ENCODE measurements around the gene GRM3.

GRM3 gene

DNA sequence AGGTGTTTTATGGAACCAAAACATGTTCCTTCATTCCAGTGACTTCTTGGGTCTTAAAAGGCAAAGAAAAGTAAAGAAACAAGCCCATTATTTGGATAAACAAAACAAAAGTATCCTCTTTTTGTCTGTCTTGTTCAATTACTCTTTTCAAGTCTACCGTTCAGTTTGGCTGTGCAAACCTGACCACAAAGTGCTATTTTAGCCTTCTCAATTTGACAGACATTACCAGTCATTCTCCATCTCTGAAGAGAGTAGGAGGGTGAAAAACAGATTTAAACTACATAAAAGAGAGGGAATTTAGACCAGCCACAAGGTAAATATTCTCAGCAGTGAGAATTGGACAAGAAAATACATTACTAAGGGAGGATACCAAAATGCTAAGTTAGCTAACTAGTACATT lies 145.2 kb downstream of the GRM3 start:
- no peak for DNase-seq (ENCODE audit: low spot score)

DNA sequence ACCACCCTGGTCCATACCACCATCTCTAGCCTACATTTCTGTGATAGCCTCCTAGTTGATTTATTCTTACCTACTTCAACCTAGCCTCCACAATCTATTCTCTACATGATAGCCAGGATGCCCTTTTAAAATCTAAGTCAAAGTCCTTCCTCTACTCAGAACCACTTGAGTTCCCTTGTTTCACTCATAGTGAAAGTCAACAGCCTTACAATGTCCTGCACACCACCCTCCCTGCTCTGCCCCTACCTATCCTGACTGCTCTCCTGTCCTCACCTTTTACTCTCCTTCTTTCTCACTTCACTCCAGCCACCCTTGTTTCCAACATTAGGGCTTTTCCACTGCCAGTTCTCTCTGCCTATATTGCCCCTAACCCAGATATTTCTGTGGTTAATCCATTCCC lies 146.7 kb downstream of the GRM3 start:
- DNase-seq (ENCODE audit: low spot score): no peak

DNA sequence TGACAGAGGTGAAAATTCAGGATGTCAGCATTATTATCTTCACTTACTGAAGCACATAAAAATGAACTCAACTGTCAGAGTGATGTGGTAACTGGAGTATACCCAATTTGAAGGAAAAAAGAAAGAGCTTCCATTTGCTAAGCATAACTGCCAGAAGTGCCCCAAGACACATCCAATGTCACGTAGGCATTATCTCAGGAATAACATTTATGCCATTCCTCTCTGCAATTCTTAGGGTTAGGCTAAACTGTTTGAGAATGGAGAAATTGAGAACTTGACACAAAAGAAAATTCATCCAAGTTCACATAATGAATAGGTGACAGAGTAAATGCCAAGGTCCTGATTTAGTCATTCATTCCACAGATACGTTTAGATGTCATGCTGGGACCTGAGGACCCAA lies 148.6 kb downstream of the GRM3 start:
- DNase-seq (ENCODE audit: low spot score): no peak

DNA sequence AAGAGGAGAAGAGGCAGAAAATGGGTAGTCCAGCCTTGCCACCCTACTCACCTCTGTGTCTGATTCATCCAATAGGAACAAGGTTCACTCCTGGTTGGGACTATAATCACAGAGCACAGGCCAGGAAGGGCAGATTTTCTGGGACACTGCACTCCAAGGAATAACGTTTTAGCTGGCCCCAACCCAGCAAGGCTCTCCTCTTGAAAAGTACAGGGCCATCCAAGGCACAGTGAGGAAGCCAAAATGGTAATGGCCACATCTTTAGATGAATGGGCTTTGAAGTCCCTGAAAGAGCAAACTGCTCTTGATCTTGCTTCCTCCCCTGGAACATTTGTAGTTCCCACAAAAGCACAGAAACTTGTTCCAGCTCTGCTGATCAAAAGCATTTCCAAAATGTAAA lies 149.4 kb downstream of the GRM3 start:
- peak; percentile 61 for DNase-seq (ENCODE audit: low spot score)

DNA sequence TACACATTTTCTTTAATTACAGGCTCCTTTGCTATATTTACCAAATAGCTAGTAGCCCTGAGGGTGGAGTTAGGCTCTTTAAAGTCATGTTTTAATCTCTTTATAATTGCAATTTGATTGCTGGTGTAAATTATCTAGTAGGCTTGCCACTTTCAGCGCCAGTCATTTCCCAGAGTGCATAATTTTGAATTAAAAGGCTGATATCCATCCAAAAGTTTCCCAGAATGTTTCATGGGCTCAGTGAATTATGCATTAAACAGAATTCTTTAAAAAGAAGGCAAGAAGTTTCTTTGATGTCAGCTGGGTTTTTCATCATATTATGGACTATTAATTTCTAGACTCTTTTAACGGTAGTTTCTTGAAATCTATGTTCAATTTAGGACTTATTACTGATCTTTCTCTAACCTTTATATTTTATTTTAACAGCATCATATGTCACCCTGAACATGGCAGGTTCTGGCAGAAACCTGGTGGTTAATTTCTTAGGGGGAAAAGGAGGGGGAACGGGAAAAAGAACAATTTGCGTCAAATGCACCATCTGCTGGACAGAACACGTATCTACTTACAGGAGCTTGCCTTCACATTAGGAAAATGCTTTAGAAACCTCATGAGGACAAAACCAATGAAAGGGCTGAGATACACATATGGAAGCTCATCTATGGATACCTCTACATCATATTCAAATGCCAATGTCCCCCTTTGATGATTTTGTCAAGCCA lies 171.1 kb downstream of the GRM3 start:
- DNase-seq (ENCODE audit: low spot score): peak; percentile 58

DNA sequence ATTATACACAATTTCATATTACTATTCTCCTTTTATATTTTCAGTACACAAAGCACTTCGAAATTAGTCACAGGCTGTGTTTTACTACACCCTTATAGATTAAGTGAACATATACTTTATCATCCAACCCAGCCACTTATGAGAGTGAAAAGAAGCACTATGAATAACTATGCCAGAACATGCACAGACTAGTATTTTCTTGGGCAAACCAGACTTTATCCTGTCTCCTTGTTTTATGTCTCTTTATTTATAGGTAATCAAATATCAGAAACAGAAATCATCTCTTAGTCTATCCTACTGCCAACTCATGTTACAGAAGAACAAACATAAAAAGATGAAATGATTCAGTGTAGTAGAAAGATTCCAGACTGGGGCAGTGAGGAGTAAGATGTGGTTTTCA lies 171.8 kb downstream of the GRM3 start:
- no peak for DNase-seq (ENCODE audit: low spot score)

DNA sequence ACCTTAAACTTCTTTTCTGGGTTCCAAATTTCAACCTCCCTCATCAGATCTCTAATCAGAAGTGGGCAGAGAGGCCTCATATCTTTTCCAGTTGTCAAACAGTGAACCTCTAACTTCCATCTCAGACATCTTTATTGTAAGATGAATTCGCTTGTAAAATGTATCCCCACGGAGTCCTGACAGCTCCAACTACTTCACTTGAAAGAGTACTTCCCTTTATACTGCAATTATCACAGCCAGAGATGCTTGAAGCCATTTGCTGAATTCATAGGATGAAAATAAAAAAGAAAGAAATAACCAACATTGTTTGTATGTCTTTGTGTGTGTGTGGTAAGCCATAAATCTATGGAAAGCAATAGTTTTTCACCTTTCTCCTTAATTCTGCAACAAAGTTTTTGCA lies 175.2 kb downstream of the GRM3 start:
- DNase-seq (ENCODE audit: low spot score): no peak

DNA sequence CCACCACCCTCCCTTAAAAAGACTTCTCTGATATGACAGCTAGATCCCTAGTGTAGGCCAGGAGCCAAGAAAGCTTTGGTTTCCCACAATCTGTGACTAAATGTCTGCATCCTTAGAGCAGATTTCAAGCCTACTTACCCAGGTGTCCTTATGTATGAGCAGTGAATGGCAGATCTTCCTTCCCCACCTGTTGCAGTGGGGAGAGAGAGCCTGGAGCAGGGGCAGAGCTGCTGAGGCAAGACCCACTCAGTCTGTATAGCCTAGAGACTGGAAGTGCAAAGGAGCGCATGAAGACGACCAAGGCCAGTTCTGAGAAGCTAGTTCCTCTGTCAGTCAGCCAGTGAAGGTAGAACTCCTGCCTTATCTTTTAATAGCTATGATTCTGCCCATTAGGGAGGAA lies 180.1 kb downstream of the GRM3 start:
- DNase-seq (ENCODE audit: low spot score): no peak

DNA sequence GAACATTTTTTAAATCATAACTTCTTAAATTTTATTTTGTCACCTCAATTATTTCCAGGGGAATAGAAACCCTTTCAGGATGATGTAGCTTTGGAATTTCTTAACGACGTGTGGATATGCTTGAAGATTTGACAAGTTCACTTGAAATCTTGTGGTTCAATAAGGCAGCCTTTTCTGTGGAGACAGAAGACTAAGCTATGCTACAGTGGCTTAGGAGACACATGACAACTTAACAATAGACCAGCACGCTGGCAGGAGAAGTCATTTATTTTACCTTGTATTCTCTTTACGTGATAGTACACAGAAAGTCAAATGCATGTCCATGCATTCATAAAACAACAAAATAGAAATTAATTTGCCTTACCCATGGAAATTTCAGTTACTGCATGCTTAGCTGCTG lies 181.6 kb downstream of the GRM3 start:
- no peak for DNase-seq (ENCODE audit: low spot score)

DNA sequence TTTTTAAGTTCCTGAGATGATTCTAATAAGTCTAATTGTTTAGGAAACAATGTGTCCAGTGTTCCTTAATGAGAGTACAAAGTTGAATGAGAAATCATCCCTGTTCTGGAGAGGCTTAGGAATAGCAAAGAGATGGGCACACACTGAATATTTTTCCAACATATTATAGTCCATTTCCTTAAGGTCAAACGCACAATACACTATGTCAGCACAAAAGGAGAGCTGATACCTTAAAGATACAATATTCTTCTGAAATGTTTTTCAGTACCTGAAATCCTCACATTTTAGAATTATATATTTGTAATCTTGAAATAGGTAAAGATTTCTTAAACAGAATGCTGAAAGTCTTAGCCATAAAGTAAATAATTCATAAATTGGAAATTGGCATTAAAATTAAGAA lies 183.2 kb downstream of the GRM3 start:
- no peak for DNase-seq (ENCODE audit: low spot score)

DNA sequence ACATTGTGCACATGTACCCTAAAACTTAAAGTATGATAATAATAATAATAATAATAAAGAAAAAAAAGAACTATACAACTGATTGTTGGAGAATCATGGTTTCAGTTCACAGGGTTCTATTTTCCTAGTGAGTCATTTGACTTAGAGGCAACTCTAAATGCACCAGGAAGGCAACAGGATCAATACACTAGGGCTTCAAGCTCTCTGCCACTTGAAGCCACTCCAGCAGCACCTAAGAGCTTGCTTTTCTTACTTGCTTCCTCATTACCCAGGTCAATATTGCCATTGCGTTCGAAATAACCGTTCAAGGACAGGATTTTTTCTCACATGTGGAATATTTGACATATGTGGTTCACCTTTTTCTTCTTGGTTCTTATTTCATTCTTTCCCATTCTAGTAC lies 189.7 kb downstream of the GRM3 start:
- DNase-seq (ENCODE audit: low spot score): no peak

DNA sequence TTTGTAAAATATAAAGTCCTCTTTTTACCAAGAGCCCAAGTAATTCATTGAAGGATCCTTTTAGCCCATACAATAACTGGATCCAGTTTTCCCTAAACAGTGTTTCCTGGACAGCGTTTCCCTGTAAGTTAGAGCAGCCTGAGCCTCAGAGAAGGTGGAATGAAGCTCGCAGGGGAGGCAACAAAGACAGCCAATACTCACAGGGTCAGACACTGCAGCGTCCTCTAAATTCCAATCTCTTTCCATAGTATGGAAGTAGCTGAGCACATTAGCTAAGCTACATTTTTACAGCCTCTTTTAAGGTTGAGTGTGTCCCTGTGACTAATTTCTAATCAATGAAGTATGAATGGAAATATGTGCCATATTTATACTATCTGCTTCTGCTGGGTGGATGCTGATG lies 193.5 kb downstream of the GRM3 start:
- no peak for DNase-seq (ENCODE audit: low spot score)

DNA sequence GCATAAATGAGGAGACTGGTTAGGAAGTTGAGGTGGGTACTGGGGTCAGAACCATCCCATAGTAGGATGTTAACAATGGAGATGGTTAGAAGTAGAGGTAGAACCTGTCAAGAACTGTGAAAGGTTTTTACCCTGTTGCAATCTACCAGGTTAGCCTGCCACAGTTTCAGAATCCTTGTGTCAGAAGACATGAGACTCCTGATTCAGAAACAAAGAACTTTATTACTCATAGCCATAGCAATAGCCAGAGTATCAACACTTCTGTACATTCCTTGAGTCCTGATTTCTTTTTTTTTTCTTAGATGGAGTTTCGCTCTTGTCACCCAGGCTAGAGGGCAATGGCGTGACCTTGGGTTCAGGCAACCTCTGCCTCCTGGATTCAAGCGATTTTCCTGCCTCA lies 200.9 kb downstream of the GRM3 start:
- DNase-seq (ENCODE audit: low spot score): no peak

DNA sequence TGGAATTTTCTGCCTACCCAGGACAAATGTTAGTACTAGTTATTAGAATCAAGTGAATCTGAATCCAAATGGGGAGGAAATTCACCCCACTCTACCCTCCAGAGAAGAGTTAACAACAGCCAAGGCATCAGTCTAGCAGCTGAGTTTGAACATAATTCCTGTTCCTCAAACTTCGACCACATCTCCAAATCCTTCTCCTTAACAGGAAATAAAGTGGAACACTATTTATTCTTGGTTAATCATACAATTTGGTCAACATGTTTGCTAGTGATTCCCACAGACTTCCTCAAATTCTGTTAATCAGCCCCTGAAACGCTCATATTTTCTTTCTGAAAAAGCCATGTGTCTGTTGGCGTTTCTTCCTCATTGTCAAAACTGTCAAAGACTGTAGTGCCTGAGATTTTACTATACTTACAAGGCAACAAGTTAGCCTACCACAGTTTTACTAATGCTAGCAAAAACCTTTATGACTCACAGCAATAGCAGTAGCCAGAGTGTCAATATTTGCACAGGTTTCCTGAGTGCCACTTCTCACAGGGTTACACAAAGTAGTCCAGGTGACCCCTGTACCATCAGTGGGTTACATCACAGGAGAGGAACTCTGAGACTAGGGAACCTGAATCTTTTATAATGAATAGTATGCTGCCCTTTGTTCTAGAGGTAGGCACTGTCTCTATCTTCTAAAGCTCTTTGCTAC lies 202.9 kb downstream of the GRM3 start:
- DNase-seq (ENCODE audit: low spot score): no peak

DNA sequence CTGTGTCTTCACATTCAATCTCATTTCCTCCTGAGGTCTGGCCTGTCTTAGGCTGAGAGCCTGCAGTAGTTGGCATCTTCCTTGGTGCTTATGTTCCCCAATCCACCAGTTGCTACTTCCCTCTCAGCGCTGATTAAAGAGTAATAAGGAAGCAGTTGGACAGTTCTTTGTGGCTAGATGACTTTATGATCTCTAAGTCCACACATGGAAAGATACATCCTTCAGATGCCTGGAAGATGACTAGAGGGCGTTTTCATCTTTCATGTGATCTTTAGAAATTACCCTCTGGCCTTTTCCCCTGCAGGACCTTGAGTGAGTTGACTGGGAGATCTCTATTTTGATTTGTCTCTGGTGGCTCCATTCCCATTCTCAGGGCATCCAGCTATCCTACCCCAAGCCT lies 204.5 kb downstream of the GRM3 start:
- DNase-seq (ENCODE audit: low spot score): no peak

DNA sequence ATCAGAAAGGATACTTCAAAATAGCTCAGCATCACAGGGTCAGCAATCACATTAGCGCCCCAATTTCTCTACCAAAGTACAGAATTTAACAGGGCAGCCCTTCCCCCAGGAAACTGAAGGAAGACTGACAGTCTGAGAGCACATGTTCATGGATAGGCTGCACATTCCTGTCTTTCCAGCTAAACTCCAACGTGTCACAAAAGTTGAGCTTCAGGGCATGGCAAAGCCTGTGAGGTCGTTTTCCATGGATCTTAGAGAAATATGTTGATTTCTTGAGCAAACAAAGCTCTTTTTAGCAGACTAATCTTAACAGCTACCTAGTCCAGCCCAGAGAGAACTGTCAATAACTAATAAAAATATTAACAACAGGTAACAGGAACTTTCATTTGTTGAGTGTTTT lies 207.9 kb downstream of the GRM3 start:
- no peak for DNase-seq (ENCODE audit: low spot score)

DNA sequence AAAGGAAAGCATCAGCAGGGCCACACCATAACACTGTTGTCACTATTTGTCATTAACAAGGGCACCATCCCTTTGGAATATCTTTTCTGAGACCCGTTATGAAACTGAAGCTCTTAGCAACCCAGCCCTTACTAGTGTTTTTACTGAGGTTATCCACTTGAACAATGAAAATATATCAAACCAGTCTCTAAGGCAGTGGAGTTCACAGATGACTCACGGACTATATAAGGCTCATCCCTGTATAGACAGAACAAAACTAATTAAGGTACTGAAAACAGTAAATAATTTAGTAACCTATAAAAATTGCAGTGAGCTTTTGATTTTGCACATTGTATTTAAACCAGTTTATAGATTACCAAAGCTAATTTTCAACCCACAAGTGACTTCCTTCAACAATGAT lies 219.7 kb downstream of the GRM3 start:
- DNase-seq (ENCODE audit: low spot score): no peak

DNA sequence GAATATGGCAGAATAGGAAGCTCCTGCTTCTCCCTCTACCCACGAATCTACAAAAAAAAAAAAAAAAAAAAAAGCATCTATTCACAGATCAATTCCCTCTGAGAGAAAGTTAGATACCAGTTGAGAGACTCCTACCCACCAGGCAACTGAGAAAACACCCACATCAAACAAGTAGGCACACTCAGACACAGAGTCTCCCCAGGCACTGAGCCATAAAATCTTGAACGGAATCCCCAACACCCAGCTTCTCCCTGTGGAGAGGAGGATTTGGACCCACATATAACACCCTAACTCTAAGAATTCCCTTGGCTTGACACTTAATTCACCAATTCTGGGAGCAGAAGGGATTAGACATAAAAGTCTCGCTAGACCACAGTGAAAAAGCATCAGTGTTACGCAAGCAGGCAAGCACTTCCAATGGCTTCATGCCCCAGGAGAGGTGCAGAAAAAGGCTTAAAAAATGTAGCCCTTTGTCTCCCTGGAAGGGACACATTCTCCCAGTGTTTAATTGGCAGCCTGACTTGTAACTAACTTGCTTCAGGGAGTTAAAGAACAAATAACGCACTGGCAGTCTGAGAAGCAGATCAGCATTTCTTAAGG lies 223.6 kb downstream of the GRM3 start:
- peak; percentile 67 for DNase-seq (ENCODE audit: low spot score)

DNA sequence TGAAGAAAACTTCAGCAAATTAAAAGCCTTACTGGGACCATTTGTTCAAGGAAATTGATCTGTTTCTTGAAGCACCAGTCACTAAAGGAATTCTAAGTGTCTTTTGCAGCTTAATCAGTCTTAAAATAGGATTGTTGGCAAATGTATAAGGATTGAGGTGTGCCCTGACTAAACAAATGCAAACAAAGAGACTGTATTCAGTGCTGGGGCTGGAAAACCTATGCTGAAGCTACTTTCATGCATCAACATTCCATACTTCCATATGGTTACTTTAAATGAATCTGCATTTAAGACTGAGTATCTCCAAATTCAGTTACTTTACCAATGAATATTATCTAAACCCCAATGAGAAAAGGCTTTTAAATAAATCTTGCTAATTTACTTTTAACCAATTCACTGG lies 232.4 kb downstream of the GRM3 start:
- DNase-seq (ENCODE audit: low spot score): no peak

DNA sequence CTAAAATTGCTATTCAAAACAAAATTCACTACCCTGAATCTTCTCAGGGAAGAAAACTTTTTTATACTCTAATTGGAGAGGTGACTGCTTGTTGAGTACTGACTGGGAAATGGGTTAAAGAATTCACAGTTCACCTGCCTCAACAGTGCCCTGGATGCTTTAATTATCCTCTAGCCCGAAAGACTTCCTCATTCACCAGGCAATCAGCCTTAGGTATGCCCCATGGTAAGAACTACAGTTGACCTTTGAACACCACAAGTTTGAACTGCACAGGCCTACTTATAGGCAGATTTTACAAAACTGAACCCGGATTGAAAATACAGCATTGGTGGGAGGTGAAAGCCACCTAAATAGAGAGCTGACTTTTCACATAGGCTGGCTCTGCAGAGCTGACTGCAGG lies 240.4 kb downstream of the GRM3 start:
- DNase-seq (ENCODE audit: low spot score): no peak

DNA sequence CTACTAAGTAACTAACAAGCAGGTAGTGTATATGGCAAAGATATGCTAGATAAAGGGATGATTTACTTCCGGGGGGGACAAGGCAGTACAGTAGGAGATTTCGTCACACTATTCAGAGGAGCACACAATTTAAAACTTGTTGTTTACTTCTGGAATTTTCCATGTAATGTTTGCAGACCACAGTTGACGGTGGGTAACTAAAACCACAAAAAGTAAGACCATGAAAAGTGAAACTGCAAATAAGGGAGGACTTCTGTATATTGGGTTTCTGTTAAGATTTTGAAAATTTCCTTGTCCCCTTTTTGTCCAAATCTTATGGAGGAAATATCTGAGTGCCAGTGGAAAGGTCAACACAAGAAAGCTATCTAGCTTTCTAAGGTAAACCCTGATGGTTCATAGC lies 245.8 kb downstream of the GRM3 start:
- no peak for DNase-seq (ENCODE audit: low spot score)

DNA sequence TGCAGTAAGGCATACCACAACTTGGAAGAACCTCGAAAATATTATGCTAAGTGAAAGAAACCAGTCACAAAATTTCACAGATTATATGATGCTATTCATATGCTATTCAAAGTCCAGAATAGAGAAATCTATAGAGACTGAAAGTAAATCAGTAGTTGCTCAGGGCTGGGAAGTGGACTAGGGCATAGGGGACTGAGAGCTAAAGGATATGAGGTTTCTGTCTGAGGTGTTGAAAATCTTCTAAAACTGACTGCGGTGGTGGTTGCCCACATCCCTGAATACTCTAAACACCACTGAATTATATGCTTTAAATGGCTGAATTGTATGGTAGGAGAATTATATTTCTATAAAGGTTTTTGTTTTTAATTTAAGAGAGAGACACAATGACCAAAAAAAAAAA lies 254.5 kb downstream of the GRM3 start:
- no peak for DNase-seq (ENCODE audit: low spot score)

DNA sequence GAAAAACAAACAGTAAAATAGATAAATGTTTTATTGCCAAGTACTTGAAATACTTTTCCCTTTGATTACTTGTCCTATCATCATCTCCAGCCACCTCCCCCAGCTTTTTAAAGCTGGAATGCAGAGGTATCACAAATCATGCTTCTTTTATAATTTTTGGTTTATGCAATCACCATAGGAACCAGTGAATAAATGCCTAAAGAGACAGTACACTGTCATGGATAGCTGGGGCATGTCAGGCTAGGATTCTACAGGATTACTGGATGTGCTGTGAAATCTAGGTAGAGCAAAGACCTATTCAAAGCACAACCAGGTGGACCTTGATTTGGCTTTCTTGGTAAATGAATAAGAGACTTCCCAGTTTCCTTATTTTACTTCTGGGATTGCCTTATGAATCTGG lies 257.2 kb downstream of the GRM3 start:
- DNase-seq (ENCODE audit: low spot score): no peak

All from putamen (tissue), 1 donor.